ENCODE measurements around the gene CHD6. TPM values are rescaled to one million over a fixed set of nuclear protein-coding genes. Genes with fewer than 3 reads are reported as not detected.

Gene CHD6
- total and polyA plus RNA-seq, 4 donors: 3.3 to 23.4 (median 18.2) TPM

DNA sequence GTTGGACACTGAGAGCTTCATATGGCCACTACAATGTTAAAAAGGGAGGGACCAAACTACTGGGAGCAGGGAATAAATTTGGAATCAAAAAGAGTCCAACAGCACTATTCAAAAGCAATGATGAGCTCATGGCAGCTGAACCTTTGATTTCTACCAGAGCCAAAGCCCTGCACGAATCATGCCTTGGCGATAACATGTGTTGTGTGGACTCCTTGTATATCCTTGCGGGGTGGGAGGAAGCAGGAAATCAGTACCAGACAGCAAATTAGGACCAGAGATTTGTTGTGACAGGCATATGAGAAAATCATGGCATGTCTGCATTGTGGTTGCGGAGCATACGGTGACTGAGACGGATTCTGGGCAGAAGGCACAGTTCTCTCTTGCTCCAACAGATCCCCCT, 166.0 kb downstream of the CHD6 start:
- 99% methylated on average over 6 of the region's 6 CpGs for WGBS
- H3K9me3 ChIP-seq (ENCODE audit: control insufficient read depth in 4 of 4, low read length in 3 of 4): no peaks in the 10 kb centered on the region
- no peak for DNase-seq (ENCODE audit: low spot score)

DNA sequence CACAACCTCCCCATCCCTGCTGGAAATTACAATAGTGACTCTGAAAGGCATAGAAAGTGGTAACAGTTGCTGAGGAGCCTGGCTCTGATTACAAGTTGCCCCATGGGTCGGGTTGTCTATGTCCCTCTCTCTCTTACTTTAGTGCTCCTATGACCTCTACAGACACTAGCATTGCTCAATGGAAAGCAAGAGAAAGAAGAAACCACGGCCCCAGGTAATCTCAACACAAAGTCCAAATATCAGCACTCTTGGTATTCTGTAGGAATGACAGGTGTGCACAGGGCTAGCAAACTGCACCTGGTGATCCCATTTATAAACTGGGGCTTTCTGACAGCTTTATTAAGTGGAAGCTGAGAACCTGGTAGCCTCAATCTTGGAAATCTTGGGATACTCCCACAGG, 171.2 kb downstream of the CHD6 start:
- H3K4me3 ChIP-seq (ENCODE audit: low read depth in 1 of 3, low read length in 3 of 3): no peak overlapping the region
- H3K9me3 ChIP-seq (ENCODE audit: control insufficient read depth in 4 of 4, low read length in 3 of 4): no peaks in the 10 kb centered on the region
- H3K27me3 ChIP-seq (ENCODE audit: control insufficient read depth in 4 of 4, insufficient read depth in 4 of 4, low read length in 3 of 4): no peaks in the 10 kb centered on the region
- peaks cover 8 to 83% (median 63%) of the 10 kb centered on the region in 4 donors for H3K36me3 ChIP-seq (ENCODE audit: control insufficient read depth in 4 of 4, insufficient read depth in 3 of 4, low read depth in 1 of 4, low read length in 3 of 4)
- H3K4me1 ChIP-seq (ENCODE audit: control insufficient read depth in 4 of 4, insufficient read depth in 4 of 4, low read length in 3 of 4): no peaks in the 10 kb centered on the region
- no peak overlapping the region for H3K9ac ChIP-seq (ENCODE audit: low read depth in 1 of 2, low read length in 2 of 2)
- no peak overlapping the region for H3K27ac ChIP-seq (ENCODE audit: low read depth in 1 of 2, low read length in 2 of 2)
- no peak for DNase-seq (ENCODE audit: low spot score)
- 82% methylated on average over 2 of the region's 2 CpGs for WGBS
- TF ChIP-seq, protein P1, sequence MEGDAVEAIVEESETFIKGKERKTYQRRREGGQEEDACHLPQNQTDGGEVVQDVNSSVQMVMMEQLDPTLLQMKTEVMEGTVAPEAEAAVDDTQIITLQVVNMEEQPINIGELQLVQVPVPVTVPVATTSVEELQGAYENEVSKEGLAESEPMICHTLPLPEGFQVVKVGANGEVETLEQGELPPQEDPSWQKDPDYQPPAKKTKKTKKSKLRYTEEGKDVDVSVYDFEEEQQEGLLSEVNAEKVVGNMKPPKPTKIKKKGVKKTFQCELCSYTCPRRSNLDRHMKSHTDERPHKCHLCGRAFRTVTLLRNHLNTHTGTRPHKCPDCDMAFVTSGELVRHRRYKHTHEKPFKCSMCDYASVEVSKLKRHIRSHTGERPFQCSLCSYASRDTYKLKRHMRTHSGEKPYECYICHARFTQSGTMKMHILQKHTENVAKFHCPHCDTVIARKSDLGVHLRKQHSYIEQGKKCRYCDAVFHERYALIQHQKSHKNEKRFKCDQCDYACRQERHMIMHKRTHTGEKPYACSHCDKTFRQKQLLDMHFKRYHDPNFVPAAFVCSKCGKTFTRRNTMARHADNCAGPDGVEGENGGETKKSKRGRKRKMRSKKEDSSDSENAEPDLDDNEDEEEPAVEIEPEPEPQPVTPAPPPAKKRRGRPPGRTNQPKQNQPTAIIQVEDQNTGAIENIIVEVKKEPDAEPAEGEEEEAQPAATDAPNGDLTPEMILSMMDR (IDR thresholded peaks at IDR 0.05; ENCODE audit: low read depth, low read length, missing input control): no peak
- TF ChIP-seq FOXA2 (IDR thresholded peaks at IDR 0.05): no peak
- TF ChIP-seq, protein P2, sequence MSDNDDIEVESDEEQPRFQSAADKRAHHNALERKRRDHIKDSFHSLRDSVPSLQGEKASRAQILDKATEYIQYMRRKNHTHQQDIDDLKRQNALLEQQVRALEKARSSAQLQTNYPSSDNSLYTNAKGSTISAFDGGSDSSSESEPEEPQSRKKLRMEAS (IDR thresholded peaks at IDR 0.05): no peak
- no peak for TF ChIP-seq HNF4A (conservative IDR thresholded peaks at IDR 0.05)
- no peak for TF ChIP-seq JUND (IDR thresholded peaks at IDR 0.05)
- no peak for TF ChIP-seq RXRA (IDR thresholded peaks at IDR 0.05)
- no peak for TF ChIP-seq TAF1 (conservative IDR thresholded peaks at IDR 0.05)
- TF ChIP-seq, protein P3, sequence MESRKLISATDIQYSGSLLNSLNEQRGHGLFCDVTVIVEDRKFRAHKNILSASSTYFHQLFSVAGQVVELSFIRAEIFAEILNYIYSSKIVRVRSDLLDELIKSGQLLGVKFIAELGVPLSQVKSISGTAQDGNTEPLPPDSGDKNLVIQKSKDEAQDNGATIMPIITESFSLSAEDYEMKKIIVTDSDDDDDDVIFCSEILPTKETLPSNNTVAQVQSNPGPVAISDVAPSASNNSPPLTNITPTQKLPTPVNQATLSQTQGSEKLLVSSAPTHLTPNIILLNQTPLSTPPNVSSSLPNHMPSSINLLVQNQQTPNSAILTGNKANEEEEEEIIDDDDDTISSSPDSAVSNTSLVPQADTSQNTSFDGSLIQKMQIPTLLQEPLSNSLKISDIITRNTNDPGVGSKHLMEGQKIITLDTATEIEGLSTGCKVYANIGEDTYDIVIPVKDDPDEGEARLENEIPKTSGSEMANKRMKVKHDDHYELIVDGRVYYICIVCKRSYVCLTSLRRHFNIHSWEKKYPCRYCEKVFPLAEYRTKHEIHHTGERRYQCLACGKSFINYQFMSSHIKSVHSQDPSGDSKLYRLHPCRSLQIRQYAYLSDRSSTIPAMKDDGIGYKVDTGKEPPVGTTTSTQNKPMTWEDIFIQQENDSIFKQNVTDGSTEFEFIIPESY (IDR thresholded peaks at IDR 0.05): no peak
- no peak for TF ChIP-seq RAD21 (IDR thresholded peaks at IDR 0.05)
- TF ChIP-seq, protein P4, sequence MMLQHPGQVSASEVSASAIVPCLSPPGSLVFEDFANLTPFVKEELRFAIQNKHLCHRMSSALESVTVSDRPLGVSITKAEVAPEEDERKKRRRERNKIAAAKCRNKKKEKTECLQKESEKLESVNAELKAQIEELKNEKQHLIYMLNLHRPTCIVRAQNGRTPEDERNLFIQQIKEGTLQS (IDR thresholded peaks at IDR 0.05): no peak

More for the DNA sequence above, 166.0 kb downstream of the CHD6 start:
- Histone ChIP-seq H3K4me1 (ENCODE audit: control insufficient read depth in 4 of 4, insufficient read depth in 4 of 4, low read length in 3 of 4) (no peaks in the 10 kb centered on the region), H3K27me3 (ENCODE audit: control insufficient read depth in 4 of 4, insufficient read depth in 4 of 4, low read length in 3 of 4) (no peaks in the 10 kb centered on the region), H3K9ac (ENCODE audit: low read depth in 1 of 2, low read length in 2 of 2) (no peak overlapping the region), H3K27ac (ENCODE audit: low read depth in 1 of 2, low read length in 2 of 2) (no peak overlapping the region), H3K36me3 (ENCODE audit: control insufficient read depth in 4 of 4, insufficient read depth in 3 of 4, low read depth in 1 of 4, low read length in 3 of 4) (peaks cover 8 to 87% (median 65%) of the 10 kb centered on the region in 4 donors), H3K4me3 (ENCODE audit: low read depth in 1 of 3, low read length in 3 of 3) (no peak overlapping the region)
- TF ChIP-seq FOXA2 (IDR thresholded peaks at IDR 0.05) (no peak), SP1 (IDR thresholded peaks at IDR 0.05) (no peak), TAF1 (conservative IDR thresholded peaks at IDR 0.05) (no peak), JUND (IDR thresholded peaks at IDR 0.05) (no peak), NR2F2 (IDR thresholded peaks at IDR 0.05) (no peak), EGR1 (IDR thresholded peaks at IDR 0.05; ENCODE audit: low read depth in 2 of 2) (no peak), HNF4G (IDR thresholded peaks at IDR 0.05) (no peak), RXRA (IDR thresholded peaks at IDR 0.05) (no peak), GABPA (IDR thresholded peaks at IDR 0.05 in 1 of 2, conservative IDR thresholded peaks at IDR 0.05 in 1 of 2) (no peak)
- TF ChIP-seq, protein P5, sequence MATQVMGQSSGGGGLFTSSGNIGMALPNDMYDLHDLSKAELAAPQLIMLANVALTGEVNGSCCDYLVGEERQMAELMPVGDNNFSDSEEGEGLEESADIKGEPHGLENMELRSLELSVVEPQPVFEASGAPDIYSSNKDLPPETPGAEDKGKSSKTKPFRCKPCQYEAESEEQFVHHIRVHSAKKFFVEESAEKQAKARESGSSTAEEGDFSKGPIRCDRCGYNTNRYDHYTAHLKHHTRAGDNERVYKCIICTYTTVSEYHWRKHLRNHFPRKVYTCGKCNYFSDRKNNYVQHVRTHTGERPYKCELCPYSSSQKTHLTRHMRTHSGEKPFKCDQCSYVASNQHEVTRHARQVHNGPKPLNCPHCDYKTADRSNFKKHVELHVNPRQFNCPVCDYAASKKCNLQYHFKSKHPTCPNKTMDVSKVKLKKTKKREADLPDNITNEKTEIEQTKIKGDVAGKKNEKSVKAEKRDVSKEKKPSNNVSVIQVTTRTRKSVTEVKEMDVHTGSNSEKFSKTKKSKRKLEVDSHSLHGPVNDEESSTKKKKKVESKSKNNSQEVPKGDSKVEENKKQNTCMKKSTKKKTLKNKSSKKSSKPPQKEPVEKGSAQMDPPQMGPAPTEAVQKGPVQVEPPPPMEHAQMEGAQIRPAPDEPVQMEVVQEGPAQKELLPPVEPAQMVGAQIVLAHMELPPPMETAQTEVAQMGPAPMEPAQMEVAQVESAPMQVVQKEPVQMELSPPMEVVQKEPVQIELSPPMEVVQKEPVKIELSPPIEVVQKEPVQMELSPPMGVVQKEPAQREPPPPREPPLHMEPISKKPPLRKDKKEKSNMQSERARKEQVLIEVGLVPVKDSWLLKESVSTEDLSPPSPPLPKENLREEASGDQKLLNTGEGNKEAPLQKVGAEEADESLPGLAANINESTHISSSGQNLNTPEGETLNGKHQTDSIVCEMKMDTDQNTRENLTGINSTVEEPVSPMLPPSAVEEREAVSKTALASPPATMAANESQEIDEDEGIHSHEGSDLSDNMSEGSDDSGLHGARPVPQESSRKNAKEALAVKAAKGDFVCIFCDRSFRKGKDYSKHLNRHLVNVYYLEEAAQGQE (IDR thresholded peaks at IDR 0.05): no peak
- TF ChIP-seq, protein P1 (IDR thresholded peaks at IDR 0.05; ENCODE audit: low read depth, low read length, missing input control): no peak
- TF ChIP-seq, protein P2 (IDR thresholded peaks at IDR 0.05): no peak
- TF ChIP-seq, protein P4 (IDR thresholded peaks at IDR 0.05): no peak

All from liver (tissue), 9 donors.